GM12892 (cell line): Measurements from ENCODE around the gene PLCE1.

Experiments used
- POLR2A ChIP-seq: IDR thresholded peaks from 2 replicates; pipeline ENCODE4 v1.6.1; 2011; ENCODE audit warnings: low read depth, low read length, control low read depth
- POLR2AphosphoS5 ChIP-seq: IDR thresholded peaks from 2 replicates; pipeline ENCODE4 v1.6.1; 2011; ENCODE audit warnings: low read depth, low read length, control low read depth
- TAF1 ChIP-seq: IDR thresholded peaks from 2 replicates; pipeline ENCODE4 v1.6.1; 2011; ENCODE audit warnings: low read depth, mild to moderate bottlenecking, control low read depth, low read length, borderline replicate concordance

DNA sequence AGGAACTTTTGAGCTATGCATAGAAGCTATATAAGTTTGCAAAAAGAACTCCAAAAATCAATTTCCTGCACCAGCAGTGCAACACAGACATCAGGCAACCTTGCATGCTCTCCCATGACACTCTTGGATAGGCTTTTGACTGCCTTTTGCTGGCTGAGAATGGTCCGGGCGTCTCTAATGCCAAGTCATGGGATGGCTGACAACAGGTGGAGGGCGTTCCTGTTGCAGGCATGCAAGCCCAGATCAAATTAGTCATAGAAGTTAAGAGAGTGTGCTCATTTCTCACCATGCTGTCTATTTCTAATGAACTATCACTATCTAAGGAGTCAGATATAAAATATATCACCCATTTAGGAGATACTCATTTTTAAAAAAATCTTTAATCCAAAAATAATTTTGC lies 8.4 kb downstream of the PLCE1 start:
- TF ChIP-seq POLR2A (no peak), POLR2AphosphoS5 (no peak), TAF1 (no peak)
